ENCODE data around the gene HIBCH.
A peak's percentile ranks its signal among the peaks of the same experiment; 100 is the strongest.

The HIBCH gene

GRCh38 chr2:190352668-190353536 is 33.3 kb upstream of the HIBCH start:
- DNase-seq (ENCODE audit: low read depth) = no peak
- no peak for TF ChIP-seq CTCF (conservative IDR thresholded peaks at IDR 0.05; ENCODE audit: low read depth, low read length)
- no peak overlapping the region for H3K4me3 ChIP-seq (ENCODE audit: low read length)

- no peak overlapping the region for H3K4me3 ChIP-seq (ENCODE audit: low read length)
- TF ChIP-seq CTCF (conservative IDR thresholded peaks at IDR 0.05; ENCODE audit: low read depth, low read length) = no peak
- no peak for DNase-seq (ENCODE audit: low read depth)
These were observed 32.3 kb upstream of the HIBCH start for GRCh38 chr2:190351955-190352354.

- TF ChIP-seq CTCF (conservative IDR thresholded peaks at IDR 0.05; ENCODE audit: low read depth, low read length) = no peak
- no peak for DNase-seq (ENCODE audit: low read depth)
- H3K4me3 ChIP-seq (ENCODE audit: low read length) = no peak overlapping the region
These were observed 30.7 kb upstream of the HIBCH start for GRCh38 chr2:190350371-190350770.

GRCh38 chr2:190344276-190344827 is 24.7 kb upstream of the HIBCH start:
- peak overlapping the region; percentile 62 for H3K4me3 ChIP-seq (ENCODE audit: low read length)
- DNase-seq (ENCODE audit: low read depth) = no peak
- TF ChIP-seq CTCF (conservative IDR thresholded peaks at IDR 0.05; ENCODE audit: low read depth, low read length) = peak; percentile 38

GRCh38 chr2:190343536-190344275 is 24.1 kb upstream of the HIBCH start, which contains the start of gene INPP1:
Gene INPP1, plus strand, starts transcription at chr2:190343589. Its CDS starts 16,514 bp downstream, at chr2:190360103.
- H3K4me3 ChIP-seq (ENCODE audit: low read length) = peak within 1 kb of the TSS; percentile 62
- no peak for DNase-seq (ENCODE audit: low read depth)
- no peak for TF ChIP-seq CTCF (conservative IDR thresholded peaks at IDR 0.05; ENCODE audit: low read depth, low read length)

GRCh38 chr2:190343089-190343535 is 23.5 kb upstream of the HIBCH start:
- peak overlapping the region; percentile 62 for H3K4me3 ChIP-seq (ENCODE audit: low read length)
- TF ChIP-seq CTCF (conservative IDR thresholded peaks at IDR 0.05; ENCODE audit: low read depth, low read length) = no peak
- no peak for DNase-seq (ENCODE audit: low read depth)

All from retinal pigment epithelial cell (primary cell).